Stimulated activated CD4-positive, alpha-beta T cell treated with anti-CD3 and anti-CD28 coated beads, Interleukin-15, amount 100 ng/mL, for 48 hours (primary cell): ENCODE results near the gene TECTB.
"Not testable (repeated sequence)": the region's sequence is repeated elsewhere in the genome, so short reads cannot be mapped to it uniquely, and the experiment has no call there.

ENCODE experiments used
- DNase-seq, 2 donors: peaks; one replicate each; pipeline ENCODE4 v3.0.0-alpha.2; 2020; ENCODE audit warnings: low read depth in 2 of 2

Gene TECTB

DNA sequence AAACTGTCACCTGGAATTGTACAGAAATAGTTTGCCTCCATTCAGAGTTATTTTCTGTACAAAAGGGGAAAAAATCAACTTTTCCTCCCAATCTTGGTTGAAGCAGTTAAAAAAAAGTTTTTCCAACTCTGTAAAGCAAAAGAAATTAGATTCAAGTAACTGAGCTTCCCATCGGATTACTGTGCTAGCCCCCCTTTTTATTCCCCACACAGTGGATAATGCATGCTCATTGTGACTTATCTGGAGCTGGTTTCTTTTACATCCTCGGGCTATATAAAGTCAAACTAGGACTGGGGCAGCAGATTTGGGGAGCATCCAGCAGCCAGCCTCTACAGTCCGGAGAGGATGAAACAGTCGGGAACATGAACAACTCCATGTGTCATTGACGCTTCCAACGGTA, at the start of gene TECTB:
TECTB (plus strand) TSS at position 301 of the 400 bp plus-strand sequence. CDS start 335 bp downstream, outside the sequence.
- no peak for DNase-seq

- DNase-seq, result no peak
Observed at GRCh38 chr10:112235141-112235540, 48.1 kb upstream of the TECTB start.

DNA sequence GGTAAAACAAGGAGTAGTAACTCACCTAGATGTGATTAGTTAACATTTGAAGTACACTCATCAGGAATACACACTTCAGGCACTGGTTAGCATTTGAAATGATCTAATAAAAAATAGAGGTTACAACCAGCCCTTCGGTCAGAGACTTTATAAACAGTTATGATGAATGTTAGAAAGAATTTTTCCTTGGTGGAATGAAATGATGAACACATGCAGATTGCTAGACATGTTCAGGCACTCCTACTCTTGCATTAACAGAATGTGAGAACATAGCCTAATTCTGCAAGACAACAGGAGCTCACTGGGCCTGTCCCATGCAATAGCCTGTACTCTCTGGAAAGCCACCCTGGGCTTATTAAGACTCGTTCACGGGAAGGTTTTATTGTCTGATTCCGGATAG, 47.3 kb upstream of the TECTB start:
- no peak for DNase-seq

- no peak for DNase-seq
Observed at GRCh38 chr10:112236486-112236885, 46.7 kb upstream of the TECTB start.

DNA sequence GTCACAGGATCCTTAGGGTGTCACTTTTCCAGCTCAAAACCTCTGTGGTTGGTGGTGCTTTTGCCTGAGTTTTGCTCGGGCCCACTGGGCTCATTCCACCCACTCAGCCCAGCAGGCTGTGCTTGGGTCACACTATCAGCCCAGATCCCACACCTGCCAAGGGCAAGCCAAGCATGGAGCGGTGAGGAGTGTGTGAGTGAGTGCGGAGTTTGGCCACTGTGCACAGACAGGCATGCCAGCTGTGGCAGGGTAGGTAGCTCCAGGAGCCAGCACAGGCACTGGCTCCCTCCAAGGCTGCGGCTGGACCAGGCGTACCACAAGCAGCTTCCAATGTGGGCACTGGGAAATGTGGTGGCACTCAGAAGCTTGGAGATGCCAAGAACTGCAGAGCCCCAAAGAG, 43.9 kb upstream of the TECTB start:
- no peak for DNase-seq

DNA sequence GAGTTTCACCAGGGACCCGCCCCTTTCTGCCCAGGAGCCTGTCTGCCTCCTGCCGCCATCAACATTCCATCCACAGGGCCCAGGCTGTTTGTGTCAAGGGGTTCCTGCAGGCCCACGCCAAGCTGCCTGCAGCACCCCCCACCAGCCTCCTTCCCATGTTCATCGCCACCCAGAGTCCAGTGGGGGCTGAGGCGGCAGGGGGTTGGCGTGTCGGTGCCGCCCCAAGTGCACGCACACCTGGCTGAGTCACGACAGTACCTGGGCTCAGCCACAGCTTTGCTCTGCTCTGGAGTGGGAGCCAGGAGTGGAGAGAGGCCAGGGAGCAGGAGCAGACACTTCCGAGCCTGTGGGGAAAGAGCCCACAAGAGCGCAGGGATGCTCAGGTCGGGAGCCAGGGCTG, 42.8 kb upstream of the TECTB start:
- DNase-seq, result no peak

DNA sequence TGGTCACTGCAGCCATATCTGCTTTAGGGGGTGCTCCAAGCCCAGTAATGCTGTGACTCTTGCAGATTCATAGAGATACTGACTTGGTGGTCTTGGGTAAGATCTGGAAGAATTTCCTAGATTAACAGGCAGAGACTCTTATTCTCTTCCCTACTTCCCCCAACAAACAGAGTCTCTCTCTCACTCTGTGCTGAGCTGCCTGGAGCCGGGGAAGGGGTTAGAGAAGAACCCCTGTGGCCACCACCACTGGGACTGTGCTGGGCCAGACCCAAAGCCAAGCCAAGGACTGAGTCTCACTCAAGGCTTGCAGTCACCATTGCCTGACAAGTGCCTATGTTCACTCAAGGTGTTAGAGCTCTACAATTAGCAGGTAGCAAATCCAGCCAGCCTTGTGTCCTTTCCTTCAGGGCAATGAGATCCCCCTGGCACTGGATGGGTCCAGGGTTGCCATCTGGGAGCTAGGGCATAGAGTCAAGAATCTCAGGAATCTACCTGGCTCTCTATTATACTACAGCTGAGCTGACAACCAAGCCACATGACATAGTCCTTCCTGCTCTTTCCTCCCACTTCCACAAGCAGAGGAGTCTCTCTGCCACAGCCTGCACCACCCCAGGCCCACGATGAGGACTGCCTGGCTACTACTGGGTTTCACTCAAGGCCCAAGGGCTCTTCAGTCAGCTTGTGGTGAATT, 41.4 kb upstream of the TECTB start:
- DNase-seq, result no peak

DNA sequence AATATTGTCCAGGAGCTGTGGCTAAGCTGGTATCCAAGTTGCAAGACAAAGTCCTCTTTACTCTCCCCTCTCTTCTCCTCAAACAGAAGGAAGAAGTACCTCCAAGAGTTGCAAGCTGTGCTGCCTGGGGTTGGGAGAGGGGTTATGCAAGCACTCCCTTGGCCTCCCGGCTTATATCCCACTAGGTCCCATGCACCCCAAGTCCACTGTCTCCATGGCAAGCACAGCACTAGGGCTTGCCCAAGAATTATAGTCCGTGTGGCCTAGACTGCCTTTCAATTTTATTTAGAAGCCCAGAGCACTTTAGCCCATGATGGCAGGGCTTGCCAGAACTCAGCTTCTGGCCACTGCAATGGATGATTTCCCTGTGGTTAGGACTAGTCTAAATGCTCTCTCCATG, 40.4 kb upstream of the TECTB start:
- no peak for DNase-seq

- no peak for DNase-seq
Observed at GRCh38 chr10:112243713-112244112, 39.5 kb upstream of the TECTB start.

DNA sequence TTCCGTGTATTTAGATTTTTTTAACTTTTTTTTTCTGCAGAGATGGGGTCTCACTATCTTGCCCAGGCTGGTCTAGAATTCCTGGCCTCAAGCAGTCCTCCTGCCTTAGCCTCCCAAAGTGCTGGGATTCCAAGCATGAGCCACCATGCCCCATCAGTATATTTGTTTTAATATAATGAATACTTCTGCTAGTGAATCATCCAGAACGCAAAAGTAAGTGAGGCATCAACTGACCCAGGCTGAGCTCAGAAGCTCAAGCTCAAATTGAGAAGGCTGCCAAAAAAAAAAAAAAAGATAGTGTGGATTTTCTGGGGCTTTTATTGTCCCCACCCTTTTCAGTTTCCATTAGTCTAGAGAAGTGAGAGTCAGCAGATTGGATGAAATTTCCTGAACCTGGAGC, 39.0 kb upstream of the TECTB start:
- no peak for DNase-seq

GRCh38 chr10:112247791-112248190, 35.4 kb upstream of the TECTB start:
- no peak for DNase-seq

DNA sequence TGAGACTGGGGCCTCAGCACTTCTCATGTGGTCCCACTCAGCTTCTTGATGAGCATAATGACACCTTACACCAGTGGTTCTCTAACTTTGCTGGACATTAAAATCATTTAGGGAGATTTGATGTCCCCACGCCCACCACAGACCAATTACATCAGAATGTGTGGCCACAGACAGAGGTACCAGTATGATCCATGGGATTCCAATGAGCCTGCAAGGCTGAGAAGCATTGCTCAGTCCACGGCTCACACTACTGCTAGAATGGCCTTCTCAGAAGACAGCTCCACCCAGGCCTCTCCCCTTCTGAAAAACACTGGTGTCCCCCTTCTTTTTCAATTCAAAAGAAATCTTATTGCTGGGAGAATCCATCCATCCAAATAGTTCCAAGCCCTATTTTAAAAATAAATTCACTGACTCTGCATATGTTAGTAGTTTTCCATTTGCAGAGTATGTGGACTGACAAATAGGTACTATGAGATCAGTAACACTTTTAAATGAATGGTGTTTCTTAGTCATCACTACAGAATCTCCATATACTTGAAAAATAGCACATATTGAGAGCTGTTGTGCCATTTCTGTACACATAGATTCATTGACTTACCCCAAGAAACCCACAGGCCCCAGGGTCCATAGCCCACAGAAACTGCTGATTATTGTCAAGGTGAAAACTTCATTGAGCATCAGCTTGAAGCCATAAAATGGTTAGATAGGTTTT, 34.5 kb upstream of the TECTB start:
- DNase-seq, result no peak

GRCh38 chr10:112249722-112250121, 33.5 kb upstream of the TECTB start:
- no peak for DNase-seq

GRCh38 chr10:112250555-112250954, 32.6 kb upstream of the TECTB start:
- no peak for DNase-seq

GRCh38 chr10:112251238-112251637, 32.0 kb upstream of the TECTB start:
- DNase-seq, result not testable (repeated sequence)

DNA sequence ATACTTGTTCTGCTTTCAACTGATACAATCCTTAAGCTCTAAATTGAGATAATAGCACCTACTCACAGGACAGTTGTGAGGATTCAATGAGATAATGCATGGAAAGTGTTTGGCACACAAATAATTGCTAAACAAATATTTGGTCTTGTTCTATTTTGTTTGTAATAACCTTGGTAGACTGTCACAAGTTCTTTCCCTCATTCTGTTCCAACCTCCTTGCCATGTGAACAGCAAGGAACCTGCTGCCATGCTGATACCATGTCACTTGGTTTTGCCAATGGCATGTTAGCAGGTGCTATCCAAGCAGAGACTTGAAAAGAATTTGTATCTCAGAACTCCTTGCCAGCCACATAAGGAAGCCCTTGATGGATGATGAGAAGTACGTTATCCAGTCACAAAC, 24.8 kb upstream of the TECTB start:
- DNase-seq, result no peak

GRCh38 chr10:112259688-112260087, 23.5 kb upstream of the TECTB start:
- DNase-seq, result no peak

DNA sequence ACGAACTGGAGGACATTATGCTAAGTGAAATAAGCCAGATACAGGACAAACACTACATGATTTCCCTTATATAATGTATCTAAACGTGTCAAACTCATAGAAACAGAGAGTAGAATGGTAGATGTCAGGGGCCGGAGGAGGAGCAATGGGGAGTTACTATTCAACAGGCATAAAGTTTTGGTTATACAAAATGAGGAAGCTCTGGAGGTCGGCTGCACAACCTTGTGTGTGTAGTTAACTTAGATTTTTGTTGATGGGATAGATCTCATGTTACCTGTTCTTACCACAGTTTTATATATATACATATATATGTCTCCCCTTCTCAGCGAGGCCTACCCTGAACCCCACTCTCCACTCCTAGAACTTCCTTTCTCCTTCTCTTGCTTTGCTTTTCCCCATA, 22.4 kb upstream of the TECTB start:
- no peak for DNase-seq

- no peak for DNase-seq
Observed at GRCh38 chr10:112261281-112261822, 21.8 kb upstream of the TECTB start.

GRCh38 chr10:112262546-112262945, 20.7 kb upstream of the TECTB start:
- DNase-seq, result no peak

GRCh38 chr10:112265745-112266144, 17.5 kb upstream of the TECTB start:
- no peak for DNase-seq

DNA sequence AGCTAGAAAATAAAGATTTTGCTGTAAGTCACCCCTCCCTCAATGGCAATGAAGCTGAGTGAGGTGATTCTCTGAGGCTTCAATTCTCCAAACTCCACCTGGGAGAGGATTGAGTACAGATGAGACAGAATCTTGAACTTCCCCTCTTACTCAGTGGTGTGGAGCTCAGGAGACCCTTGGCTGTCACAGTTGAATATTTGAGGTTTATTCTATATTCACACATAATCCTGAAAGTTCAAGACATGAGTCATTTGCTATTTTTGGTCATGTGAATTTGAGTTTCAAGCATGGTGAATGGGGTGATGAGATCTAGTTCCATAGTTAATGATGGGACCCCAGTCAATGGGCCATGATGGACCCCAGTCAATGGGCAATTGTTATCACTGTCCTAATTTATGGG, 13.9 kb upstream of the TECTB start:
- no peak for DNase-seq

GRCh38 chr10:112271982-112272381, 11.2 kb upstream of the TECTB start:
- no peak for DNase-seq
